ENCODE data around the gene PCDH9.

GRCh38 chr13:66612983-66613382 lies 617.2 kb downstream of the PCDH9 start:
- TF ChIP-seq CTCF (IDR thresholded peaks at IDR 0.05), result no peak
- TF ChIP-seq POLR2A (IDR thresholded peaks at IDR 0.05), result no peak

Data from heart left ventricle (tissue), 13 donors.